HepG2 (cell line): ENCODE results near the gene PLIN4. TPM values are rescaled to one million over a fixed set of nuclear protein-coding genes. Genes with fewer than 3 reads are reported as not detected.

Experiments used
- CBFB ChIP-seq: sonication (generic); formaldehyde crosslinking; IDR thresholded peaks from 2 replicates; pipeline ENCODE4 v1.4.0; 2020; ENCODE audit warnings: missing genetic modification reagents
- CBX1 ChIP-seq: IDR thresholded peaks from one replicate; pipeline ENCODE4 v1.6.1; 2016; ENCODE audit warnings: antibody characterized with exemption, low read depth
- CREM ChIP-seq, 2 experiments: sonication (generic) in 1 of 2; formaldehyde crosslinking in 1 of 2; IDR thresholded peaks; 2 replicates each; pipeline versions ENCODE4 v1.4.0 to v1.6.1; 2016 to 2020; ENCODE audit warnings: antibody characterized with exemption in 1 of 2, mild to moderate bottlenecking in 1 of 2, missing genetic modification reagents in 1 of 2
- ETS1 ChIP-seq: sonication (generic); formaldehyde crosslinking; IDR thresholded peaks from 2 replicates; pipeline ENCODE4 v1.4.0; 2020; ENCODE audit warnings: missing genetic modification reagents
- FOXA1 ChIP-seq, 2 experiments: fragments of 450-650 bp in 1 of 2; sonication (generic) in 1 of 2; formaldehyde crosslinking in 1 of 2; IDR thresholded peaks; 2 replicates each; pipeline versions ENCODE4 v1.4.0 to v1.6.1; 2016 to 2020; ENCODE audit warnings: missing genetic modification reagents in 1 of 2
- FOXP1 ChIP-seq, 2 experiments: fragments of 450-650 bp in 1 of 2; IDR thresholded peaks; 2 replicates each; pipeline ENCODE4 v1.6.1; 2017 to 2018; ENCODE audit warnings: antibody characterized with exemption in 1 of 2
- MED1 ChIP-seq: sonication (generic); formaldehyde crosslinking; IDR thresholded peaks from 2 replicates; pipeline ENCODE4 v1.4.0; 2020; ENCODE audit warnings: missing genetic modification reagents
- NFYB ChIP-seq: sonication (generic); formaldehyde crosslinking; IDR thresholded peaks from 2 replicates; pipeline ENCODE4 v1.4.0; 2020; ENCODE audit warnings: missing genetic modification reagents
- POLR2AphosphoS2 ChIP-seq: IDR thresholded peaks from 2 replicates; pipeline ENCODE4 v1.6.1; 2011; ENCODE audit warnings: low read depth, low read length, improper control_type of control experiment
- RFX1 ChIP-seq: fragments of 450-650 bp; IDR thresholded peaks from 2 replicates; pipeline ENCODE4 v1.6.1; 2017
- SIN3A ChIP-seq: IDR thresholded peaks from 2 replicates; pipeline ENCODE4 v1.6.1; 2011; ENCODE audit warnings: low read depth, mild to moderate bottlenecking, control low read depth, low read length, borderline replicate concordance
- SP4 ChIP-seq: sonication (generic); formaldehyde crosslinking; IDR thresholded peaks from 2 replicates; pipeline ENCODE4 v1.8.1; 2023; ENCODE audit warnings: mild to moderate bottlenecking, missing genetic modification reagents
- ZNF18 ChIP-seq: sonication (generic); formaldehyde crosslinking; IDR thresholded peaks from 2 replicates; pipeline ENCODE4 v1.8.0; 2022; ENCODE audit warnings: mild to moderate bottlenecking, missing genetic modification reagents; ENCODE audit not compliant: insufficient replicate concordance
- ZNF414 ChIP-seq: sonication (generic); formaldehyde crosslinking; IDR thresholded peaks from 2 replicates; pipeline ENCODE4 v1.5.0; 2020; ENCODE audit warnings: missing genetic modification reagents
- ZNF572 ChIP-seq: sonication (generic); formaldehyde crosslinking; IDR thresholded peaks from 2 replicates; pipeline ENCODE4 v1.5.1; 2020; ENCODE audit warnings: mild to moderate bottlenecking, missing genetic modification reagents
- ZNF605 ChIP-seq: sonication (generic); formaldehyde crosslinking; IDR thresholded peaks from 2 replicates; pipeline ENCODE4 v1.8.0; 2022; ENCODE audit warnings: mild to moderate bottlenecking, missing genetic modification reagents
- polyA plus RNA-seq, 8 experiments: library from polyadenylated mRNA; depleted of rRNA in 3 of 8; stranded (reverse) in 7 of 8; unstranded in 1 of 8; fragments of >200 nt; fragmentation: Illumina TruSeq in 4 of 8; extraction: Trizol in 4 of 8; gene quantifications; 2 replicates each; pipeline versions ENCODE4 v1.2.1 to v1.2.3, GENCODE V29; 2011 to 2016; ENCODE audit warnings: low read depth in 4 of 8, missing spikeins in 1 of 8, mixed read lengths in 1 of 8; ENCODE audit not compliant: insufficient read depth in 1 of 8
- total RNA-seq, 5 experiments: library from RNA; depleted of rRNA; stranded (reverse); fragments of >200 nt; fragmentation: Illumina TruSeq; extraction: Trizol; gene quantifications; 2 replicates each; pipeline ENCODE4 v1.2.3, GENCODE V29; 2016; ENCODE audit warnings: low read depth in 1 of 5
- TF ChIP-seq, protein P1 (sequence below): sonication (generic); formaldehyde crosslinking; IDR thresholded peaks from 2 replicates; pipeline ENCODE4 v1.5.0; 2020; ENCODE audit warnings: mild to moderate bottlenecking, missing genetic modification reagents, borderline replicate concordance
- TF ChIP-seq, protein P2 (sequence below): sonication (generic); formaldehyde crosslinking; IDR thresholded peaks from 2 replicates; pipeline ENCODE4; 2020; ENCODE audit warnings: missing genetic modification reagents, mild to moderate bottlenecking, borderline replicate concordance

PLIN4 gene
- total and polyA plus RNA-seq, 2 of the 13 experiments (the other 11 are each of a cell fraction or from before 2014, with no cell fraction given), result 1.1 to 1.3 TPM

DNA sequence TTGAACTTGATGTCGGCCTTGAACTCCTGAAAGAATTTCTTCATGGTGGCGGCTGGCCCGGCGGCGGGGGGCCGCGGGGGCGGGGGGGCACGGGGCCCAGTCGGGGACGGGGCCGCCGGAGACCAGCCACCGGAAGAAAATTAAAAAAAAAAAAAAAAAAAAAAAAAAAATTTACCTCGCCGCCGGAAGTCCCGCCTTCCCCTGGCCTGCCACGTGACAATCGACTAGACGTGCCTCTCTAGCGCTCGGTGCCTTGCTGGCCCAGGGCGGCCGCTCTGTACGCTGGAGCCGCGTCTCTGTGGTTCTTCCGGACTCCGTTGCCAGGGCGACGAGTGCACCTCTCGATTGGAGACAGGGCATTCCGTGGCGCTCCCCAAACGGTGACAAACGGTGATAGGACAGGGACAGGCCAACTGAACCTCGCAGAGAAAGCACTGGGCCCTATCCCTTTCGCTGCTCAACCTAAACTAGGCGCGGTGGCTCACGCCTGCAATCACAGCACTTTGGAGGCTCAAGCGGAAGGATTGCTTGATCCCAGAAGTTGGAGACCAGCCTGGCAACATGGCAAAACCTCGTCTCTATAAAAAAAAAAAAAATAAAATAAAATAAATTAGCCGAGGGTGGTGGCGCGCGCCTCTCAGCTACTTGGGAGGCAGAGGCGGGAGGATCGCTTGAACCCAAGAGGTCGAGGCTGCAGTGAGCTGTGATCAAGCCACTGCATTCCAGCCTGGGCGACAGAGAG lies 60.5 kb downstream of the PLIN4 start, which contains the start of gene UBXN6 (continued):
- TF ChIP-seq, protein P1, sequence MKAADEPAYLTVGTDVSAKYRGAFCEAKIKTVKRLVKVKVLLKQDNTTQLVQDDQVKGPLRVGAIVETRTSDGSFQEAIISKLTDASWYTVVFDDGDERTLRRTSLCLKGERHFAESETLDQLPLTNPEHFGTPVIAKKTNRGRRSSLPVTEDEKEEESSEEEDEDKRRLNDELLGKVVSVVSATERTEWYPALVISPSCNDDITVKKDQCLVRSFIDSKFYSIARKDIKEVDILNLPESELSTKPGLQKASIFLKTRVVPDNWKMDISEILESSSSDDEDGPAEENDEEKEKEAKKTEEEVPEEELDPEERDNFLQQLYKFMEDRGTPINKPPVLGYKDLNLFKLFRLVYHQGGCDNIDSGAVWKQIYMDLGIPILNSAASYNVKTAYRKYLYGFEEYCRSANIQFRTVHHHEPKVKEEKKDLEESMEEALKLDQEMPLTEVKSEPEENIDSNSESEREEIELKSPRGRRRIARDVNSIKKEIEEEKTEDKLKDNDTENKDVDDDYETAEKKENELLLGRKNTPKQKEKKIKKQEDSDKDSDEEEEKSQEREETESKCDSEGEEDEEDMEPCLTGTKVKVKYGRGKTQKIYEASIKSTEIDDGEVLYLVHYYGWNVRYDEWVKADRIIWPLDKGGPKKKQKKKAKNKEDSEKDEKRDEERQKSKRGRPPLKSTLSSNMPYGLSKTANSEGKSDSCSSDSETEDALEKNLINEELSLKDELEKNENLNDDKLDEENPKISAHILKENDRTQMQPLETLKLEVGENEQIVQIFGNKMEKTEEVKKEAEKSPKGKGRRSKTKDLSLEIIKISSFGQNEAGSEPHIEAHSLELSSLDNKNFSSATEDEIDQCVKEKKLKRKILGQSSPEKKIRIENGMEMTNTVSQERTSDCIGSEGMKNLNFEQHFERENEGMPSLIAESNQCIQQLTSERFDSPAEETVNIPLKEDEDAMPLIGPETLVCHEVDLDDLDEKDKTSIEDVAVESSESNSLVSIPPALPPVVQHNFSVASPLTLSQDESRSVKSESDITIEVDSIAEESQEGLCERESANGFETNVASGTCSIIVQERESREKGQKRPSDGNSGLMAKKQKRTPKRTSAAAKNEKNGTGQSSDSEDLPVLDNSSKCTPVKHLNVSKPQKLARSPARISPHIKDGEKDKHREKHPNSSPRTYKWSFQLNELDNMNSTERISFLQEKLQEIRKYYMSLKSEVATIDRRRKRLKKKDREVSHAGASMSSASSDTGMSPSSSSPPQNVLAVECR (CRISPR knock-in tag), result peak; percentile 90
- TF ChIP-seq NFYB (CRISPR knock-in tag) (peak; percentile 27; the same call in 1 of the 2 replicates), CREM (IDR thresholded peaks at IDR 0.05) (peak; percentile 53), CREM (CRISPR knock-in tag; IDR thresholded peaks at IDR 0.05) (no peak), FOXA1 (IDR thresholded peaks at IDR 0.05) (no peak), FOXA1 (CRISPR knock-in tag; IDR thresholded peaks at IDR 0.05) (peak; percentile 46; the same call in 1 of the 2 replicates), ZNF605 (CRISPR knock-in tag) (peak; percentile 60; the same call in 1 of the 2 replicates), FOXP1 (IDR thresholded peaks at IDR 0.05) (no peak), FOXP1 (CRISPR knock-in tag; IDR thresholded peaks at IDR 0.05) (0 out of 2 replicates have a peak, but pooled peaks have one; percentile 17), MED1 (peak; percentile 79), ZNF572 (CRISPR knock-in tag) (no peak), SIN3A (peak; percentile 96), RFX1 (peak; percentile 95), CBFB (CRISPR knock-in tag) (peak; percentile 78; the same call in 1 of the 2 replicates), SP4 (CRISPR knock-in tag) (peak; percentile 63), ZNF18 (CRISPR knock-in tag) (no peak), CBX1 (no peak), POLR2AphosphoS2 (no peak), ZNF414 (CRISPR knock-in tag) (0 out of 2 replicates have a peak, but pooled peaks have one; percentile 32), ETS1 (CRISPR knock-in tag) (no peak)
- TF ChIP-seq, protein P2, sequence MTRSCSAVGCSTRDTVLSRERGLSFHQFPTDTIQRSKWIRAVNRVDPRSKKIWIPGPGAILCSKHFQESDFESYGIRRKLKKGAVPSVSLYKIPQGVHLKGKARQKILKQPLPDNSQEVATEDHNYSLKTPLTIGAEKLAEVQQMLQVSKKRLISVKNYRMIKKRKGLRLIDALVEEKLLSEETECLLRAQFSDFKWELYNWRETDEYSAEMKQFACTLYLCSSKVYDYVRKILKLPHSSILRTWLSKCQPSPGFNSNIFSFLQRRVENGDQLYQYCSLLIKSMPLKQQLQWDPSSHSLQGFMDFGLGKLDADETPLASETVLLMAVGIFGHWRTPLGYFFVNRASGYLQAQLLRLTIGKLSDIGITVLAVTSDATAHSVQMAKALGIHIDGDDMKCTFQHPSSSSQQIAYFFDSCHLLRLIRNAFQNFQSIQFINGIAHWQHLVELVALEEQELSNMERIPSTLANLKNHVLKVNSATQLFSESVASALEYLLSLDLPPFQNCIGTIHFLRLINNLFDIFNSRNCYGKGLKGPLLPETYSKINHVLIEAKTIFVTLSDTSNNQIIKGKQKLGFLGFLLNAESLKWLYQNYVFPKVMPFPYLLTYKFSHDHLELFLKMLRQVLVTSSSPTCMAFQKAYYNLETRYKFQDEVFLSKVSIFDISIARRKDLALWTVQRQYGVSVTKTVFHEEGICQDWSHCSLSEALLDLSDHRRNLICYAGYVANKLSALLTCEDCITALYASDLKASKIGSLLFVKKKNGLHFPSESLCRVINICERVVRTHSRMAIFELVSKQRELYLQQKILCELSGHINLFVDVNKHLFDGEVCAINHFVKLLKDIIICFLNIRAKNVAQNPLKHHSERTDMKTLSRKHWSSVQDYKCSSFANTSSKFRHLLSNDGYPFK (CRISPR knock-in tag), result peak; percentile 83; the same call in 1 of the 2 replicates
